ENCODE data around the gene ADIPOR2.

DNA sequence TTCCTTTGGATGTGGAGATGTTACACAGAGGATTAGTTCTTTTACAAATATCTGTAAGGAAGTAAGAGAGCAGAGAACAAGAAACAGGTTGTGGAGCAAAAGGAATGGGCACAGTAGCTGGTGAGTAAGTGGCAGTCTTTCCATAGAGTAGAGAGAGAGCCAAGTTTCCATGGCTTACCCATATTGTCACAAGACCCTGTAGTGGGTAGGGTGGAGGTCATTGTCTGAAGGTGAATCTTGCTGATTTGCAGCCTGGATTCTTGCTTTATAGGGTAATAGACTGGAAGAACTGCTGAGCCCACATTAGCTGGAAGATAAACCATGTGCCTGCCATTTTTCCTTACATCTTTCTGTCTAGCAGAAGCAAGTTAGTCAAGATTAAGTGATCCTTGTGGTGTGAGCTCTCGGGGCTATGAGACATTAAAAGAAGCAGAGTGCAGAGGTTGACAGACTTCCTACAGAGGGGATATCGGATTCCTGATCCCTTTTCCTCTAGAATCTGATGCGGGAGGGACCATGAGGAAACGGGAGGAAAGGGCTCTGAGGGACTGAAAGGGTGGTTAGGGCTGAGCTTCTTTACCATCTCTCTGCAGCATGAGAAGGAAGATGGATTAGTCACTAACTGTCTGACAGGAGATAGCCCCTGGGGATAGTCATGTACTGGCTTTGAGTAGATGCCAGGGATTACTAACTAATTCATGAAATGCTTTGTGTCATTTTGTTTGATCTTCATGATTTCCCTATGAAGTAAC is 85.5 kb downstream of the ADIPOR2 start:
- TF ChIP-seq GATA2 (IDR thresholded peaks at IDR 0.05; ENCODE audit: low read depth, low read length) (0 out of 2 replicates have a peak, but pooled peaks have one; percentile 8), GATA3 (IDR thresholded peaks at IDR 0.05; ENCODE audit: low read depth, low read length) (no peak)
